HG02840 (cell line): ENCODE results near the gene NUP37.
"Not testable (repeated sequence)": the region's sequence is repeated elsewhere in the genome, so short reads cannot be mapped to it uniquely, and the experiment has no call there.

Source experiments
- ATAC-seq: cut with Tn5 transposase; IDR thresholded peaks from one replicate; pipeline ENCODE4 v1.9.1; 2021; ENCODE audit warnings: mild to moderate bottlenecking, moderate library complexity, moderate number of reproducible peaks; ENCODE audit not compliant: unreplicated experiment, low FRiP score

The NUP37 gene

GRCh38 chr12:102095677-102096263 lies 24.1 kb downstream of the NUP37 start:
- ATAC-seq, result no peak

GRCh38 chr12:102093319-102093718 lies 26.6 kb downstream of the NUP37 start:
- ATAC-seq, result no peak

- not testable (repeated sequence) for ATAC-seq
Observed at GRCh38 chr12:102089228-102089835, 30.6 kb downstream of the NUP37 start.

- ATAC-seq, result no peak
Observed at GRCh38 chr12:102080842-102081241, 39.1 kb downstream of the NUP37 start.

GRCh38 chr12:102072092-102072491 lies 47.8 kb downstream of the NUP37 start:
- ATAC-seq, result not testable (repeated sequence)

- ATAC-seq, result no peak
Observed at GRCh38 chr12:102069707-102070106, 50.2 kb downstream of the NUP37 start.

DNA sequence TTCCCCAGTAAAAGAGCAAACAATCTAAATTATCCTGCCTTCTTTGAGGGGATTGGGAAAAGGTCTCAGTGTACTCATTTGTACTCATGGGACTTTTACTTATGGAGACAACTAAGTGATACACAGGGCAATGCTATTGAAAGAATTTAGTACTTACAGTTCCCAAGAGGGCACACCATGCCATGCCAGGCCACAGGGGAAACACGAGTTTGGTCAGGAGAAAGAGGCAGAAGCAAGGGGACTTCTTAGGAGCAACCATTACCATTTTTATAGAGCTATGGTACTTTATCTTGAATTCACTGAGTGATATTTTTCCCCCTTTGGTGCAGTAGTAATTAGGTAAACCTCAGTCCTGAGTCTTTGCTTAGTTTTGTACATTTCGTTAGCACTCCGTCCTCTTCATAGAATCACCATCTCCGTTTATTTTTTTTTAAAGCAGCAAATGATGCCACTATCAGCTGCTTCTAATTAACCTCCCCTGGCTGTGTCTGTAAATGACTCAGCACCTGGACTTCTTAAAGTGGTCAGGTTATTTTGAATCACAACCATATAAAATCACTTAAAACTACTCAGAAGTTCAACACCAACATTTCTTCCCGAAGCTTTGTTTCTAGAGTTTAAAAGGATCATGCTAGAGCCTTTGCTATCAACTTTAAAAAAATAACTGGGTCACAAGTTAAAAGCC lies 52.2 kb downstream of the NUP37 start:
- no peak for ATAC-seq

DNA sequence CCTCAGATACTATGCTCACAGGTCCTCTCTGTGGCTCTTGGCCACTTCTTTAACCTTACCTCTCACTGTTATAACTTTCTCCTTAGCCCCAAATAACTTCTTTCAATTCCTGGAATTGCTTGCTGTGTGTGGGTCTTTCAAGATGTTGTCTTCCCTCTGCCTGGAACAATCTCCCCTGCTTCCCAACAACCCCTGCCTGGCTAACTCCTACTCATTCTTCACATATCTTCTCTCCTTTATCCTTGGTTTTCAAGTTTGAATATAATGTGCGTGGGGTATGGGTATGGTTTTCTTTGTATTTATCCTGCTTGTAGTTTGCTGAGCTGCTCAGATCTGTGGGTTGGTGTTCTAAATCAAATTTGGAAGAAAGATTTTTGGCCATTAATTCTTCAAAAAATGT lies 55.4 kb downstream of the NUP37 start:
- no peak for ATAC-seq

- no peak for ATAC-seq
Observed at GRCh38 chr12:102063069-102063468, 56.8 kb downstream of the NUP37 start.

GRCh38 chr12:102062419-102062806 lies 57.5 kb downstream of the NUP37 start:
- no peak for ATAC-seq

- peak; percentile 98 for ATAC-seq
Observed at GRCh38 chr12:102061560-102062418, 58.1 kb downstream of the NUP37 start, which contains the start of gene WASHC3. Gene WASHC3 (minus strand): TSS chr12:102061991. CDS start chr12:102061962, 29 bp downstream.

DNA sequence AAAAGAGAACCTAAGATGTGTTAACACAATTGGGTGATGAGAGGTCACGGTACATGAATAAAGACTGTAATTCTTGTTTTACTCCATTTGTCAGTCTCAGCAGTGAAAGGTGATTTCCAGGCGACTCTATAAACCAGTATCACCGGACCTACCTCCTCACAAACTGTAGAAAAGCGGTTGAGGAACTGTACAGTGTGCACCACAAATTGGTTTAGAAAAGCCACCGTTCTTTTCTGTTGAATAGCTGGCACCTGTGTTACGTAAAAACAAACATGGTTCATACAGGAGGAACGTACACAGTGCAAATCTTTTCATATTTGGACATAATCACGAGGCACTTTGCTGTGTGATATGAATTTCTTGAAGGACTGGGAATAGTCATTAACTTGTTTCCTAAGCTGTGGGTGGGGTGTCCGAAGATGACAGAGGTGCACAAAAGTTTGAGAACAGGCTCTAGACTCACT lies 58.8 kb downstream of the NUP37 start:
- ATAC-seq, result peak; percentile 30

- ATAC-seq, result no peak
Observed at GRCh38 chr12:102059343-102059742, 60.6 kb downstream of the NUP37 start.

GRCh38 chr12:102054345-102054744 lies 65.6 kb downstream of the NUP37 start:
- ATAC-seq, result no peak

DNA sequence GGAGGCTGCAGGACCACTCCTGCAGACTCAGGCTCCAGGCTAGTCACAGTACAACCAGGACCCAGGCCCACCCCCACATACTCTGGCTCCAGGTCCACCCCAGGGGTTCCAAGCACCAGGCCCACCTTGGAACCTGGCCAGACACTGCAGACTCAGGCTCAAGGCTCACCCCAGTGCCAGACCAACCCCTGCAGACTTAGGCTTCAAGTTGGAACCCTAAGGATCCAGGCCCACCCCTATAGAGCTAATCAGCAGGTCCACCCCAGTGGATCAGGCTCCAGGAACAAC lies 66.9 kb downstream of the NUP37 start:
- no peak for ATAC-seq

- ATAC-seq, result no peak
Observed at GRCh38 chr12:102052192-102053061, 67.5 kb downstream of the NUP37 start.

GRCh38 chr12:102051431-102051965 lies 68.4 kb downstream of the NUP37 start:
- no peak for ATAC-seq

DNA sequence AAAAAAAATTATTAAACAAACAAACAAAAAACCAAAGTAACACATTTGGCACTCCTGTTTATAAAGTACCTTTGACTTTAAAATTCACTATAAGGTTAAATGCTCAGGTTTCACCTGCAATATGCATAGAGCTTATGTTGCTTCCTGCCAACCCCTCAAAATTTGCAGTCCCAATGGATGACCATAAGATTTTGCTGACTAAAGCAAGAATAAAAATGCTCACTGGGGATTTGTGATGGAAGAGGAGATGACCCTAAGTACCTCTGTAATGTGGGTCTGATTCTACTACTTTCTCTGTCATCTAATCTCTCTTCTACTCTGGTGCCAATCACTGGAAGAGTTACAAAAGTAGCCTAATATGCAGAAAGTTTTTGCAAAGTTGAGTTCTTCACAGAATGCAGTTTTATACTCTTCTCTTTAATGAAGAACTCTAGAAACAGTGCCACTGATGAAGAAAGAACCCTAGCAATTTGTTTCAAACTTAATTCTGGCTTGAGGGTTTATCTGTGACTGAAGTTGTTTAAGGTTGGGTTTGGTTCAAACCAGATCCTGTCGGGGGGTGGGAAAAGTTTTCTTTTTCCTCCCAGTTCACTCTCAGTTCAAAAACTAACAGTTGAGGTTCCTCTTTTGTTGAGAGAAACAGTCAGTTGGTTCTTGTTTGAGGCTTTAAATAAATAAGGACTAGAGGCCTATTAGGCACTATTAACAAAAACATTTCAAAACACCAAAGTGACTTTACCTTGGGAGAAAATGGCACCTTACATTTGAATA lies 69.1 kb downstream of the NUP37 start:
- ATAC-seq, result no peak

DNA sequence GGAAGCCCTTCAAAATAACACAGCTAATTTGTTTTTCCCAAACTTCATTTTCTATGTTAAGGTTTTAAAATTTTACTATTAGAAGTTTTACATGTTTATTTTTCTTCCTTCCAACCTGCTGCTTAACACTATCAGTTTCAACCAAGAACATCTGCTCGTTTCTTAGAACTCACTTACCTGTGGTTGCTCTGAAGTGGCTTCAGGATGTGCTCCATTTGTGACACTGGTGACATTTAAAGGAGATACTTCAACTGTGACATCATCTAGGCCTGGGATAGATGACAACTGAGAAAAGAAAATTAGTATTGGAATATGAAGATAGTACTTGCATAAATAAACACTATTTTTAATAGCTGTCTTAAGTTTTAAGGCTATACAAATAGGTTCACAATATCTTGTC lies 76.0 kb downstream of the NUP37 start:
- peak; percentile 93 for ATAC-seq
